Parietal lobe (tissue), 1 donor: Measurements from ENCODE around the gene CYP26A1. TPM values are rescaled to one million over a fixed set of nuclear protein-coding genes. Genes with fewer than 3 reads are reported as not detected.

Experiments
- total RNA-seq: library from RNA; depleted of rRNA; stranded (reverse); fragments of >200 nt; gene quantifications from one replicate; pipeline ENCODE4 v1.2.3, GENCODE V29; 2014

Gene CYP26A1, protein sequence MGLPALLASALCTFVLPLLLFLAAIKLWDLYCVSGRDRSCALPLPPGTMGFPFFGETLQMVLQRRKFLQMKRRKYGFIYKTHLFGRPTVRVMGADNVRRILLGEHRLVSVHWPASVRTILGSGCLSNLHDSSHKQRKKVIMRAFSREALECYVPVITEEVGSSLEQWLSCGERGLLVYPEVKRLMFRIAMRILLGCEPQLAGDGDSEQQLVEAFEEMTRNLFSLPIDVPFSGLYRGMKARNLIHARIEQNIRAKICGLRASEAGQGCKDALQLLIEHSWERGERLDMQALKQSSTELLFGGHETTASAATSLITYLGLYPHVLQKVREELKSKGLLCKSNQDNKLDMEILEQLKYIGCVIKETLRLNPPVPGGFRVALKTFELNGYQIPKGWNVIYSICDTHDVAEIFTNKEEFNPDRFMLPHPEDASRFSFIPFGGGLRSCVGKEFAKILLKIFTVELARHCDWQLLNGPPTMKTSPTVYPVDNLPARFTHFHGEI
- 11.6 TPM for total RNA-seq

DNA sequence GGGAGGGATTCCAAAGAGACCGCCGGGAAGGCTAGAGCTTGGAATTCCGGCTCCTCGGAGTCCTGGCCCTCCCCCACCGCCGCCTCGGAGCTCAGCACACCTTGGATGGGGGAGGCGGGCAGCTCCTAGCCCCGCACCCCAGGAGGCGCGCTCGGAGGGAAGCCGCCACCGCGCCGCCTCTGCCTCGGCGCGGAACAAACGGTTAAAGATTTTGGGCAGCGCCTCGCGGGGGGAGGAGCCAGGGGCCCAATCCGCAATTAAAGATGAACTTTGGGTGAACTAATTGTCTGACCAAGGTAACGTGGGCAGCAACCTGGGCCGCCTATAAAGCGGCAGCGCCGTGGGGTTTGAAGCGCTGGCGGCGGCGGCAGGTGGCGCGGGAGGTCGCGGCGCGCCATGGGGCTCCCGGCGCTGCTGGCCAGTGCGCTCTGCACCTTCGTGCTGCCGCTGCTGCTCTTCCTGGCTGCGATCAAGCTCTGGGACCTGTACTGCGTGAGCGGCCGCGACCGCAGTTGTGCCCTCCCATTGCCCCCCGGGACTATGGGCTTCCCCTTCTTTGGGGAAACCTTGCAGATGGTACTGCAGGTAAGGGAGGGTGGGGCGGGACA lies at the start of gene CYP26A1:
CYP26A1 (plus strand) TSS at position 355 of the 608 bp plus-strand sequence; CDS start at position 397, 42 bp downstream.

DNA sequence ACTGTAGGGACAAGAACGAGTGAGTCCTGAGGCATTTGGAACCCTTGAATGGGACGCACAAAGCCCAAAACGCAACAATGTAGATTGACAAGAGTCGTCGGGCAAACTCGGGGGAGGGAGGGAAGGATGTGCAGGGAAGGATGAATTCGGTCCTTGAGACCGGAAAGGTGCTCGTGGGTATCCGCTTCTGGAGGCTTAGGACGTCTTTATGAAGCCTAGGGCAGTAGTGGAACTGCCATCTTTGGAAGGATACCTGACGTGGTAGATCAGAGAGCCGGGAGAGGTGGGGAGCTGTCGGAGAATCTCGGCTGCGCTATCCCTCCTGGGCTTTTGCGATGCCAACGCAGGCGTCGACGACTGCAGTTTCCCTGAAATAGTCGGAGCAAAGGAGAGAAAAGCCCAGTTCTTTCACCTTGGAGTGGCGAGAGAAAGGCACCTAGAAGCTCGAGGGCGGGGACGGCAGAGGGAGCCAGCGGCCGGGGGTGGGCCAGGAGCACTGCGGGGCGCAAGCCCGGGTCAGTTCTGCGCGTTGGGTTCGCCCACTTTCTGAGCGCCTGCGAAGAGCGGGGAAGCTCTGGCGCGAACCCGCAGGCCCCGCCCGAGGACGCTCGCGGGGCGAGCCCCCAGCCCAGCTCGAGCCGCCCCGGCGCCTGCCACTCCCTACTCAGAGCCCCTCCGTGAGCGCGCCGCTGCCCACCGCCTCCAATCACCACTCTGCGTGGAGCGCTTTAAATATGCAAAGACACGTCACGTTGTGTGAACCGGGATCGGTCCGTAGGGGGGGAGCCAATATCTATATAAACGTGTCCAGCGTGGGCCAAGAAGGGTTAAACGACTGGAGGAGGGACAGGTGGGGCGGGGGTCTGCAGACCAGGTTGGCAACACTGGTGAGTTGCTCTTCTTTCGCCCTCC lies 13.5 kb upstream of the CYP26A1 start, which contains the start of gene CYP26C1:
CYP26C1 (plus strand) TSS at position 824 of the 912 bp plus-strand sequence. CDS start 466 bp downstream, outside the sequence.

Other genes with a start within 250 kb of the CYP26A1 start
- gene EXOC6, start 225.4 kb upstream of the CYP26A1 start, total RNA-seq: 76.1 TPM
- 0.63 TPM for gene CYP26C1, start 13.1 kb upstream of the CYP26A1 start, total RNA-seq